Activated naive CD4-positive, alpha-beta T cell treated with anti-CD3 and anti-CD28 coated beads, Interleukin-2, amount 50 U/mL, for 24 hours (primary cell): ENCODE data around the gene ZFP57.

ENCODE experiments used
- H3K27ac Mint-ChIP-seq: one replicate; pipeline ENCODE4 v1.8.0; 2021; ENCODE audit warnings: mild to moderate bottlenecking, mixed read lengths
- H3K27me3 Mint-ChIP-seq: one replicate; pipeline ENCODE4 v1.8.0; 2021; ENCODE audit warnings: mixed read lengths
- H3K36me3 Mint-ChIP-seq: one replicate; pipeline ENCODE4 v1.8.0; 2021; ENCODE audit warnings: mixed read lengths
- H3K4me1 Mint-ChIP-seq: one replicate; pipeline ENCODE4 v1.8.0; 2021; ENCODE audit warnings: mixed read lengths
- H3K4me3 Mint-ChIP-seq: one replicate; pipeline ENCODE4 v1.8.0; 2021; ENCODE audit warnings: mild to moderate bottlenecking, mixed read lengths
- H3K9me3 Mint-ChIP-seq: one replicate; pipeline ENCODE4 v1.8.0; 2021; ENCODE audit warnings: mixed read lengths

Gene ZFP57

DNA sequence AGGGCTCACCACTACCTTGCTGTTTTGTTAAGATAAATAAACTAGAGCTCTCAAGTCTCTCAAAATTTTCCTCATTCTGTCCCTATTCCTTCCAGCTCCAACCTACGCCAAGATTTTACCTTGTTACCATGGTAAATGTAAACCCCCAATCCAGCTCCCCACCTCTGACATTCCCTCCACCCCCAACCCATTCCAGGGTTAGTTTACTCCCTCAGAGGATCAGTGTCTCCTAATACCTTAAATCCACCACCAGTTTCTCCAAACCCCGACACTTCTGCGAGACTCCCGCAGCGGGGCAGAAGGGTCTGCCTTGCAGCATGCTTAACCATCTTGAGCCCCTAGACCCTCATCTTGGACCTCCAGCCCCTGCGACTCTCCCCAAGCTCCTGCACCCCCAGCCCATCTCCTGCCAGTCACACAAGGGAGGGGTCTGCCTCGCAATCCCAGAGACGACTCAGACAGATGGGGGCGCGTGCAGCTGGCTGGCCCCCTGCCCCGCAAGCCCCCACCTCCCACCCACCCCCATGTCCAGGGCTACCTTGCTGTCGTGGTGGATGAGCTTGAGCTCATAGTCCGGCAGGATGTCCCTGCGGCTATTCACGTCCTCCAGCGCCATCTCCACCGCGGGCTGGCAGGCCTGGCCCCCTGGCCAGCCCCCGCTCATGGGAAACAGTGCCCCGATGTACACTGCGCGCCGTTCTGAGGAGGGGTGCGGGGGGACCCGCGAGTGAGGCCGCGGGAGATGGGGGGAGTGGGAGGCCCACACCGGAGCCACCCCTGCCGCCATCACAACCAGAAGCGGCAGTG is 53.8 kb downstream of the ZFP57 start:
- Mint-ChIP-seq H3K36me3 (no peaks in the 10 kb centered on the region), H3K4me3 (peak overlapping the region; percentile 66), H3K9me3 (no peaks in the 10 kb centered on the region), H3K27me3 (peaks cover 2% of the 10 kb centered on the region), H3K4me1 (peaks cover 41% of the 10 kb centered on the region), H3K27ac (peak overlapping the region; percentile 1)

- Mint-ChIP-seq H3K36me3 (no peaks in the 10 kb centered on the region), H3K4me1 (peaks cover 24% of the 10 kb centered on the region), H3K4me3 (no peak overlapping the region), H3K9me3 (no peaks in the 10 kb centered on the region), H3K27ac (peak overlapping the region; percentile 7), H3K27me3 (peaks cover 2% of the 10 kb centered on the region)
These were observed 55.5 kb downstream of the ZFP57 start for GRCh38 chr6:29625337-29625930.

GRCh38 chr6:29624520-29624961 is 56.4 kb downstream of the ZFP57 start:
- peaks cover 2% of the 10 kb centered on the region for H3K27me3 Mint-ChIP-seq
- no peaks in the 10 kb centered on the region for H3K36me3 Mint-ChIP-seq
- no peak overlapping the region for H3K4me3 Mint-ChIP-seq
- H3K27ac Mint-ChIP-seq: no peak overlapping the region
- no peaks in the 10 kb centered on the region for H3K9me3 Mint-ChIP-seq
- peaks cover 17% of the 10 kb centered on the region for H3K4me1 Mint-ChIP-seq
